Gastrocnemius medialis (tissue), 4 donors: Measurements from ENCODE around the gene APC.

ENCODE experiments used
- CTCF ChIP-seq, 5 experiments: fragments of 450-650 bp in 3 of 5; fragments of 200-600 bp in 2 of 5; sonication (generic) in 2 of 5; IDR thresholded peaks in 4 of 5; conservative IDR thresholded peaks in 1 of 5; 1 replicate in 4 of 5; 2 replicates in 1 of 5; pipeline ENCODE4 v1.5.1; 2016 to 2019; ENCODE audit warnings: antibody characterized with exemption in 5 of 5, mild to moderate bottlenecking in 3 of 5, moderate library complexity in 3 of 5
- POLR2A ChIP-seq, 2 donors: fragments of 450-650 bp; IDR thresholded peaks; one replicate each; pipeline ENCODE4 v1.6.1; 2017; ENCODE audit warnings: antibody characterized with exemption in 2 of 2, mild to moderate bottlenecking in 2 of 2, moderate library complexity in 2 of 2

- TF ChIP-seq POLR2A (IDR thresholded peaks at IDR 0.05) = no peak
- TF ChIP-seq CTCF (IDR thresholded peaks at IDR 0.05 in 4 of 5, conservative IDR thresholded peaks at IDR 0.05 in 1 of 5) = no peak
Observed at GRCh38 chr5:112713206-112713605, 24.5 kb upstream of the APC start.
